Upper lobe of left lung (tissue), 6 donors: ENCODE measurements around the gene TMEM178B. TPM values are rescaled to one million over a fixed set of nuclear protein-coding genes. Genes with fewer than 3 reads are reported as not detected.

ENCODE experiments used
- ATAC-seq, 2 donors: fragments of 200-7000 bp; cut with Tn5 transposase; one replicate each; pipeline ENCODE4 v1.9.1; 2022; ENCODE audit warnings: mild to moderate bottlenecking in 2 of 2, moderate library complexity in 2 of 2; ENCODE audit not compliant: low FRiP score in 2 of 2
- DNase-seq, 2 donors: peaks; one replicate each; pipeline ENCODE4 v3.0.0-alpha.2; 2019 to 2020
- H3K27ac ChIP-seq, 4 donors: fragments of 200-600 bp; sonication (generic); one replicate each; pipeline ENCODE4 v1.5.1; 2016 to 2019
- H3K27me3 ChIP-seq, 4 donors: fragments of 200-600 bp; sonication (generic); one replicate each; pipeline ENCODE4 v1.5.1; 2017 to 2019
- H3K36me3 ChIP-seq, 4 donors: fragments of 200-600 bp; sonication (generic); one replicate each; pipeline ENCODE4 v1.5.1; 2016 to 2019
- H3K4me1 ChIP-seq, 4 donors: fragments of 200-600 bp; sonication (generic); one replicate each; pipeline ENCODE4 v1.5.1; 2018 to 2019
- H3K4me3 ChIP-seq, 4 donors: fragments of 200-600 bp; sonication (generic); one replicate each; pipeline ENCODE4 v1.5.1; 2017 to 2019; ENCODE audit warnings: mild to moderate bottlenecking in 2 of 4, moderate library complexity in 1 of 4
- H3K9me3 ChIP-seq, 4 donors: fragments of 200-600 bp; sonication (generic); one replicate each; pipeline ENCODE4 v1.5.1; 2018 to 2019
- CTCF ChIP-seq, 6 experiments: fragments of 450-650 bp in 4 of 6; fragments of 200-600 bp in 2 of 6; sonication (generic) in 2 of 6; IDR thresholded peaks; one replicate each; pipeline ENCODE4 v1.5.1; 2016 to 2019; ENCODE audit warnings: antibody characterized with exemption in 6 of 6
- EP300 ChIP-seq, 4 donors: sonication (generic); formaldehyde crosslinking; IDR thresholded peaks; one replicate each; pipeline ENCODE4 v1.5.1; 2017; ENCODE audit warnings: antibody characterized with exemption in 4 of 4, control low read depth in 2 of 4
- POLR2A ChIP-seq, 4 donors: fragments of 450-650 bp; IDR thresholded peaks; one replicate each; pipeline ENCODE4 v1.5.1; 2016 to 2017; ENCODE audit warnings: antibody characterized with exemption in 4 of 4, mild to moderate bottlenecking in 2 of 4
- POLR2AphosphoS5 ChIP-seq, 2 donors: sonication (generic); formaldehyde crosslinking; IDR thresholded peaks; one replicate each; pipeline ENCODE4 v1.5.1; 2017; ENCODE audit warnings: antibody characterized with exemption in 2 of 2
- WGBS, 2 donors: methylation state at CpG; one replicate each; pipeline ENCODE4 v1.1.5; 2017 to 2018; 5-methylcytosine and 5-hydroxymethylcytosine counted together
- total RNA-seq, 6 donors: library from RNA; depleted of rRNA in 4 of 6; stranded (reverse); fragments of >200 nt in 4 of 6; gene quantifications; one replicate each; pipeline versions ENCODE4 v1.1.0 to v1.2.1, GENCODE V29; 2016 to 2021
- donor health status: DM: no; HTN: no; CAD: no; lungs with moderate emphysema.
- donor health status: DM: no; HTN: yes; CAD: no; lungs with severe emphysema.

The TMEM178B gene
- total RNA-seq, 6 donors from 2014 or later: under 0.01 to 1.4 (median 0.32) TPM

GRCh38 chr7:141301544-141301943 lies 227.7 kb downstream of the TMEM178B start:
- Histone ChIP-seq H3K27me3 (no peaks in the 10 kb centered on the region), H3K9me3 (no peaks in the 10 kb centered on the region), H3K4me1 (no peaks in the 10 kb centered on the region), H3K27ac (no peak overlapping the region), H3K36me3 (no peaks in the 10 kb centered on the region), H3K4me3 (no peak overlapping the region)
- TF ChIP-seq POLR2AphosphoS5 (IDR thresholded peaks at IDR 0.05) (no peak), EP300 (IDR thresholded peaks at IDR 0.05) (no peak), POLR2A (IDR thresholded peaks at IDR 0.05) (no peak), CTCF (IDR thresholded peaks at IDR 0.05) (no peak)
- 74 to 85% methylated on average over 8 of the region's 8 CpGs for WGBS, 2 donors
- no peak for DNase-seq
- ATAC-seq: no peak

GRCh38 chr7:141302617-141303016 lies 228.8 kb downstream of the TMEM178B start:
- Histone ChIP-seq H3K27ac (no peak overlapping the region), H3K4me3 (no peak overlapping the region)
- 74 to 92% methylated on average over 3 of the region's 3 CpGs for WGBS, 2 donors

GRCh38 chr7:141304291-141304690 lies 230.4 kb downstream of the TMEM178B start:
- no peak for ATAC-seq
- no peak for TF ChIP-seq CTCF (IDR thresholded peaks at IDR 0.05)
- no peaks in the 10 kb centered on the region for H3K9me3 ChIP-seq
- H3K4me1 ChIP-seq: no peaks in the 10 kb centered on the region
- no peaks in the 10 kb centered on the region for H3K27me3 ChIP-seq
- H3K36me3 ChIP-seq: no peaks in the 10 kb centered on the region
- 73 to 84% methylated on average over 2 of the region's 2 CpGs for WGBS, 2 donors
- H3K4me3 ChIP-seq: no peak overlapping the region
- DNase-seq: no peak
- H3K27ac ChIP-seq: no peak overlapping the region

More at GRCh38 chr7:141302617-141303016, 228.8 kb downstream of the TMEM178B start:
- no peaks in the 10 kb centered on the region for H3K9me3 ChIP-seq
- ATAC-seq: no peak
- H3K27me3 ChIP-seq: no peaks in the 10 kb centered on the region
- H3K36me3 ChIP-seq: no peaks in the 10 kb centered on the region
- TF ChIP-seq POLR2AphosphoS5 (IDR thresholded peaks at IDR 0.05) (no peak), POLR2A (IDR thresholded peaks at IDR 0.05) (no peak), EP300 (IDR thresholded peaks at IDR 0.05) (no peak), CTCF (IDR thresholded peaks at IDR 0.05) (no peak)
- no peaks in the 10 kb centered on the region for H3K4me1 ChIP-seq
- DNase-seq: no peak

- DNase-seq: no peak
- TF ChIP-seq POLR2AphosphoS5 (IDR thresholded peaks at IDR 0.05) (no peak), EP300 (IDR thresholded peaks at IDR 0.05) (no peak), POLR2A (IDR thresholded peaks at IDR 0.05) (no peak), CTCF (IDR thresholded peaks at IDR 0.05) (no peak)
- Histone ChIP-seq H3K27me3 (no peaks in the 10 kb centered on the region), H3K4me1 (no peaks in the 10 kb centered on the region), H3K36me3 (no peaks in the 10 kb centered on the region), H3K27ac (no peak overlapping the region), H3K4me3 (no peak overlapping the region), H3K9me3 (no peaks in the 10 kb centered on the region)
- 81 to 90% methylated on average over 4 of the region's 4 CpGs for WGBS, 2 donors
- ATAC-seq: no peak
Measured at GRCh38 chr7:141306081-141306480, 232.2 kb downstream of the TMEM178B start.

- no peaks in the 10 kb centered on the region for H3K4me1 ChIP-seq
- TF ChIP-seq POLR2A (IDR thresholded peaks at IDR 0.05) (no peak), POLR2AphosphoS5 (IDR thresholded peaks at IDR 0.05) (no peak), CTCF (IDR thresholded peaks at IDR 0.05) (no peak), EP300 (IDR thresholded peaks at IDR 0.05) (no peak)
- no peak overlapping the region for H3K4me3 ChIP-seq
- H3K27me3 ChIP-seq: no peaks in the 10 kb centered on the region
- no peak for DNase-seq
- 84 to 87% methylated on average over 2 of the region's 2 CpGs for WGBS, 2 donors
- no peaks in the 10 kb centered on the region for H3K9me3 ChIP-seq
- no peak for ATAC-seq
- no peaks in the 10 kb centered on the region for H3K36me3 ChIP-seq
- no peak overlapping the region for H3K27ac ChIP-seq
Measured at GRCh38 chr7:141312395-141312794, 238.5 kb downstream of the TMEM178B start.
